NAMALWA (cell line): ENCODE measurements around the gene FGB.
A peak's percentile ranks its signal among the peaks of the same experiment; 100 is the strongest.
"Not testable (repeated sequence)": the region's sequence is repeated elsewhere in the genome, so short reads cannot be mapped to it uniquely, and the experiment has no call there.

Source experiments
- DNase-seq: peaks from one replicate; pipeline ENCODE4 v3.0.0-alpha.2; 2015; ENCODE audit warnings: low spot score

The FGB gene

DNA sequence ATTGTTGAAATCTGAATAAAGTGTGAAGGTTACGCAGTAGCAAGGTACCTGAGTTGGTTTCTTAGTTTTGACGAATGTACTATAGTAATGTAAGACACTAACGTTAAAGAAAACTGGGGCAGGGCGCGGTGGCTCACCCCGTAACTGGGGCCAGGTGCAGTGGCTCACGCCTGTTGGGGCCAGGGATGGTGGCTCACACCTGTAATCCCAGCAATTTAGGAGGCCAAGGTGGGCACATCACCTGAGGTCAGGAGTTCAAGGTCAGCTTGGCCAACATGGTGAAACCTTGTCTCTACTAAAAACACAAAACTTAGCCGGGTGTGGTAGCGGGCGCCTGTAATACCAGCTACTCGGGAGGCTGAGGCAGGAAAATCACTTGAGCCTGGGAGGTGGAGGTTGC lies 34.5 kb downstream of the FGB start:
- DNase-seq, result not testable (repeated sequence)

- DNase-seq, result no peak
Measured at GRCh38 chr4:154597798-154598774, 35.3 kb downstream of the FGB start.

GRCh38 chr4:154602404-154603020 lies 39.7 kb downstream of the FGB start:
- no peak for DNase-seq

DNA sequence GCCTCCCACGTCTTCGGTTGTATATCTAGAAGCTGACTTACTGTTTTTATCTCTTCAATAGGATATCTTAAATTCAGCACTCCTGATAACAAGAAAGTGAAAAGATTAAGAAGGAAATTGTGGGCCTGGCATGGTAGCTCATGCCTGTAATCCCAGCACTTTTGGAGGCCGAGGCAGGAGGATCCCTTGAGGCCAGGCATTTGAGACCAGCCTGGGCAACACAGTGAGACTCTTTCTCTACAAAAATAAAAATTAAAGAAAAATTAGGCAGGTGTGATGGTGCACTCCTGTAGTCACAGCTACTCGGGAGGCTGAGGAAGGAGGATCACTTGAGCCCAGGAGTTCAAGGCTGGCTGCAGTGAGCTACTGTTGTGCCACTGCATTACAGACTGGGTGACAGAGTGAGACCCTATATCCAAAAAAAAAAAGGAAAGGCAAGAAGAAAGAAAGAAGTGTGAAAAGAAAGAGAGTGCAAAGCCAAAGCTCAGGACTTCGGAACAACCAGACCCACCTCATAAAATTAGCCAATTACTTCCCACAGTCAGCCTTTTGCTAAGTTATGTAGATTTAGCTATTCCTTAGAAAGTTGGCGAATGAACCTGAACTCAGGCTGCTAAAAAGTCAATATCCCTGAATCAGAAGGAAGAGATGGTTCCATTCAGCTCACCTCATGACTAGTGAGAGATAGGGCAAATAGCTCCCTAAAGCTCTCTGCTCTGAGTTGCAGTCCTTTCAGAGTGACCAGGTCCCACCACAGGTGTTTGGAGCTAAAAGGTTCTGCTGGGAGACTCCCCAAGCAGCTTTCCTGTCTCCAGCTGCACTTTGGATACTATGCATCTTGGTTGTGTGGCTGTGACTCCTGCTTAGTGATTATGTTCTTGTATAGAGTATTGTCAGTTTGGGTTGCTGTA lies 40.5 kb downstream of the FGB start:
- DNase-seq, result no peak

DNA sequence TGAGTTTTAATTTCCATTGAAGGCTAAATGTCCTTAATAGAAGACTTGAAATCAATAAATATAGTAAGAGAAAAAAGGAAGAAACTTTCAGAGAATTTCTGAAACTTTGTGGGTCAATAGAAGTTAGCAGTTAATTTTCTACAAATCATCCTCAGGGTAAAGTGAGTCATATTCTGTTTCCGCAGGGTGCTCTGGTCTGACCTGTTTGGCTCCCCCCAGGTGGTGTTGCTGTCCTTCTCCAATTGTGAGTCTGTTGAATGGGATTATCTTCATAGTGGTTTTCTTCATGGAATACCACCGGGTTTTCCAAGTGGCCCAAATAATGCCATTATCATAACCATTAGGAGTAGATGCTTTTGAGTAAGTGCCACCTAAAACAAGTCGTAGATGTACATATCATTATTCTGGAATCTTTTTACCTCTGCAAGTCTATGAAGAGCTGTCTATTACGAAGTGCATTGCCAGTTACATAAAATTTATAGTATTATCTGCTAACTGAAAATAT lies 41.9 kb downstream of the FGB start:
- DNase-seq, result no peak

DNA sequence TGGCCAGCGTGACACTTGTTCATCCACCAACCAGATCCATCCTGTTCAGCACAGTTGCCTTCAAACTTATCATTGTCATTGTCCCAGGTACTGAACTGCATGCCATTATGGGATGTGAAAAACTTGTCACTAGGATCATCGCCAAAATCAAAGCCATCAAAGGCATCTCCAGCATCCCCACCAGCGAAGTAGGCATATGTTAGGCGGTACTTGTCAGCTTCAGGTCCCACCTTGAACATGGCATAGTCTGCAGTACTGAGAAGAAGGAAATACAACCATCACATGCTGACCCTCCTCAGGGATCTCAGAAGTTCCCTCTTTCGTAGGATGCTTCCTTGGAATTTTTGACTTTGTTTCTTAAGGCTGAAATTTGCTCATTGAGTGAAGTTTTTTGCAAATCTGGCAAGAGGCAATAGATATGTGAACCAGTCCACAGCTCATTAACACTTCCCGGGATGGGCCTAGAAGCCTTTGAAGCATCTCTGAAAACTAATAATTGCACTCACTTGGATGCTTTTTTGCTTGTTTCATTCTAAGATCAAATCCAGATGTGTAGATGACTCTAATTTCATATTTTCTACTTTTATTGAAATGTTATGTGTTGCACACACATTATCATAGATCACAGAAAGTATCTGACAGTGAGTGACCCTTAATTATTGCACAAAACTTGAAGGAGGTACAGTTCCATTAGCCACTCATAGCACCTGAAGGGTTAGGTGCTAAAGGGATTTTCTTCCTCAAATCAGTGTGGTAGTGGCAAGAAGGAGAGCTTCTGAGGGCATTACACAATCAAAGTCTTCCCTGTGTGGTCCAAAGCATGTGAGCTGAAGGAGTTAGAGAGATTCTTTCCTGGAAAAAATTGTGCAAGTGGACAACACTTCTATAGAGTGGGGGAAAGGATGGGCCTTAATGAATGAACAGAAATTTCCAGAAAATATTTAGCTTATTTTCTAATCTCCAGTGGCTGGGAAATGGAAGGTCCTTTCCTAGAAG lies 44.2 kb downstream of the FGB start:
- DNase-seq, result no peak

DNA sequence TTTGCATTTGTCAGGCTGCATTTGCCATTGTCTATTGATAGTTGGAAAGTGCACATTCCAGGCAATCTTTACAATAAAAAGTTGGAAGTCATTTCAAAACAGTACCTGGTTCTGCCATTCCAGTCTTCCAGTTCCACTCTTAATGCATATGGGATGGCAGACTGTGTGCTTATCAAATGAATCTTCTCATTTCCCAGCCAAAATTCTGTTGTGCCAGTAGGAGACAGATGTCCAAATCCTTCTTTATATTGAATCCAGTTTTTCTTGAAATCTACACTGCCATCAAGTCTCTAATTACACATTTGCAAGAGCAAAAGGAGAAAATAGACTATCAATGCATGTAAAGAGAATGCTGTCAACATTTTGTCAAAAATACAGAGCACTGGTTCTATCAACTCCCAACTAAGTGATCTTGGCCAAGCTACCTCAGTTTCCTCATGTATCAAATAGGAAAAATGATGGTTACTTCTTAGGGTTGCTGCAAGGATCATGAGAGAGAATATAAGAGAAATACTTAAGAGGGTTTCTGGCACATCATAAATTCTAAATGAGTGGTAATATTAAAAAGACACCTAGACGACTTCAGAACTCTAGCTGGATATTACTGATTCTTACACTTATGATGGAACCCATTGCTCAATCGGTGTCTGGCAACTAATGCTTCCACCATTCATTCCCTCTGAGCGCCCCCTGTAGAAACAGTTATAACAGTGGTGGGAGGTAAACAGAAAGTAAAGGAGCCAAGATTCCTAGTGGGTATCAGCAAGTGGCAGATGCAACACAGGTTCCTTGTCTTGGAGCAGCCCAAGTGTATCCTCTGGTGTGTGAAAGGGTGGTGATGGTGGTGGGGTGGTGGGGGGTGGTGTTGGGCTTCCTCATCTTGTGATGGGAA lies 45.8 kb downstream of the FGB start:
- no peak for DNase-seq

DNA sequence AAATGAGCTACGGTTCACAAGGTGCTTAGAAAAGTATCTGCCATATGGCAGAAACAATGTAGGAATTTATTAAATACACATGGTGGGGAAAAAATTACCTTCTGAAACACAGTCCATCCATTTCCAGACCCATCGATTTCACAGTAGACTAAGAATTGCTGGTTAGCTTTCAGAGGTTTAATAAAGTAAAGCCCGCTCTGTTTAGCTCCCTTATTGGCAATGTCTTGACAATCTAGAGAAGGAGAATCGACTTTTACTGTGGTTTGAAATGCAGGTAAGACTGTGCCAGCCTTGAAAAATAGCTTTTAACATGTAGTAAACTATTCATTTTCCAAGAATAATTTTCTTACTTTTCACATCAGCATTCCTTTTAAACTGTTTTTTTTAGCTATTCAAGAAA lies 46.7 kb downstream of the FGB start:
- DNase-seq, result no peak

GRCh38 chr4:154610582-154610981 lies 47.8 kb downstream of the FGB start:
- no peak for DNase-seq

DNA sequence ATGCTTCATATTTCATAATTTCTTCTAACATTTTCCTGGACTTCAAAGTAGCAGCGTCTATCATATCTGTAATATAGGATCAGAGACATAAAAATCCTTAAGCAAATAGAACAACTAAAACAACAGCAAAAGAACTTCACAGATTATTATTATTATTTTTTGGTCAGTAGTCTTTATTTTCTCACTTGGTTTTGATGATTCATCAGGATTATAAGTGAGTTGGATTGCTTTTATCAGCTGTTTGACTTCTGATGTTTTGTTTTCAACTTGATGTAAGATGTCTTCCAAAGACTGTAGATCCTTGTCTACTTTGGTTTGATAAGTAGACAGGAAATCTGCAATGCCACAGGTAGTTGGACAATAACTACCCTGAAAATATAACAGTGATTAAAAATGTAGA lies 49.0 kb downstream of the FGB start:
- no peak for DNase-seq

GRCh38 chr4:154612472-154613414 lies 49.9 kb downstream of the FGB start, which contains the start of gene FGG:
Gene FGG (minus strand): TSS chr4:154612656. CDS start chr4:154612609, 47 bp downstream.
- no peak for DNase-seq

DNA sequence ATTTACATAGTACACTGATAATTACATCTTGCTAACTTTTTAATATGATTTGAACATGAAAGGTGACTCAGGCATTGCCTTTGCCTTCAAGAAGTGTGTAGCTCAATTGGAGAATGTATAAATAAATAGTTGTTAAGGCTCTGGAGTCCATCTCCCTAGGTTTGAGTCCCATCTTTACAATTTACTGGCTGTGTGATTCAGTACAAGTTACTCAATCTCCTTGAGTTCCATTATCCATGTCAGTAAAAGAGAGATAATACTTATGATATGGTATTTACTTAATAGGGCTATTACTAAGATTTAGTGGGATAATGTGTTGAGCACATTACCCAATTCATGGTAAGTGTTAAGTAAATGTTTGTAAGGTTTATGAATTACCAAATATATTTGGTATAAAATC lies 51.5 kb downstream of the FGB start:
- DNase-seq, result no peak

DNA sequence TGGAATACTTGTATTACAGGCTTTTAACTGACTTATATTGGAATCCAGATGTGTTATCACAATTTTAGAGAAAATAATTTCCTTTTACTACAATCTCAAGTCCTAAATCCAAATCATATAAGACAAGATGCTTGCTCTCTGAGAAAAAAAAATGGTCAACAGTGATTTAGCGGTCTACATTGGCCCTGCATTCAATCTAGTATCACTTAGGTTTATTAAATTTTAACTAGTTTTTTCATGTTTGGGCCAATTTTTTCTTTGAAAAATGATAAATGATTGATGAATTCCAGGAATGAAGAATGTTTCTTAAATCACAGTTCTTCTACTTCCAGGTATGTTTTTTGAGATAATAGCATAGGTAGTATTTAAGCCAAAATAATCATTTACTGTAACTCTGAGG lies 52.4 kb downstream of the FGB start:
- no peak for DNase-seq

- no peak for DNase-seq
Measured at GRCh38 chr4:154616287-154616686, 53.5 kb downstream of the FGB start.

DNA sequence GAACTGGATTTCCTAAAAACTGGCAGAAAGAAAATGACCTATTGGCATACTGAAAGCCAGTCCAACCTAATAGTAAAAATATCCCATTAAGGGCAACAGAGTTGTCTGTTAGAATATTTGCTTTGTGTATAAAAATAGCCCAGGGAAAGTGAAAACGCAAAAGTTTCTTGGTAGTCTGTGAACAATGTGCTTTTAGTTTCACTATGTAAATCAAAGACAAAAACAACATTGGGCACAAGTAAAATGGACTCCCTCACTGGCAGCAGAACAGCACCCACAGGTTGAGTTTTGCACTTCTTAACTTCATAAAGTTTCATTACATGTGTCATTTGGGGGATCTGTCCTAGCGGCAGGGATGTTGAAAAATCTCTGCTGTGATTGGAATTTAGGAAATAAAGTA lies 53.9 kb downstream of the FGB start:
- peak; percentile 27 for DNase-seq

DNA sequence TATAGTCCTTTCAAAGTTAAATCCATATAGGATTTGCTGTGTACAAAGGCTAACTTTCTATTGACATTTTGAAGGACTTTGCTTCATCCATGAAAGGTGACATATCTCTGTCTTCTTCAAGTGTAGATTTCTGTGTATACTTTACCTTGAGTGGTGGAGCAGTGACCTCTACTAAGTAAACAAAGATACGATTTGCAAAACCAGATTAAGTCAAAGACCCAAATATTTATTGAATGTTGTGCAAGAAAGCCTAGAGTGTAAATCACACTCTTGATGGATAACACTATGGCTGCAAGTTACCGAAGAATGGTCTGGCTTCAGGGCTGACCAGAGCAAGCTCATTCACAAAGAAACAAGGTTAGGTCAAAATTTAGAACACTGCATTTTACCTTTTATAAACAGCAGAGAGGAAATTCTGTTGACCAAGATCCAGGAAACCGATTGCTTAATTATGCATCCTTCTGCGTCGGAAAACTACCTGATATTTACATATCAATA lies 55.1 kb downstream of the FGB start:
- DNase-seq, result no peak

GRCh38 chr4:154618708-154619315 lies 56.0 kb downstream of the FGB start:
- peak; percentile 83 for DNase-seq

GRCh38 chr4:154620111-154620510 lies 57.3 kb downstream of the FGB start:
- DNase-seq, result no peak
